ENCODE measurements around the gene PTPN3. TPM values are rescaled to one million over a fixed set of nuclear protein-coding genes. Genes with fewer than 3 reads are reported as not detected.
"Not testable (repeated sequence)": the region's sequence is repeated elsewhere in the genome, so short reads cannot be mapped to it uniquely, and the experiment has no call there.

The PTPN3 gene
- polyA plus RNA-seq, 2 of the 4 experiments (the other 2 are of a cell fraction), result 8.9 to 20.3 TPM

DNA sequence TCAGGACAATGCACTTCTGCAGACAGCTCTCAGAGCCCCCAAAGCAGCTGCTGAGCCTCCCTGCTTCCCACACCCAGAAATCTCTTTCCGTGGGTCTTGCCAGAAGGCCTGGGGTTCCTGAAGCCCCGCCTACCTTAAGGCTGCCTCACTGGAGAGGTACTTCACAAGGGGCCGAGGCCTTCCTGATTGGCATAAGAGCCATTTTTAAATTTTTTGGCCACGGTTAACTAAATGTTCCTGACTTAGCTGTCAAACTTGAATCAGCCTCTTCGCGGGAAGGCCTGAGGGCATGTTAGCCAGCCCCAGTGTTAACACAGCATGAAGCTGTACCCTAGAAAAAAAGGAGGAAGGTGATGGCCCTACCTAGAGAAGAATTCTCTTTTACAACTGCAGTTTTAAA is 156.5 kb downstream of the PTPN3 start:
- Histone ChIP-seq H3K4me2 (no peak overlapping the region), H3K9me3 (no peaks in the 10 kb centered on the region), H3K4me1 (no peaks in the 10 kb centered on the region), H3K4me3 (no peak overlapping the region), H3K27ac (no peak overlapping the region)
- 72% methylated on average over 6 of the region's 6 CpGs for WGBS (ENCODE audit: missing lambda C conversion rate)
- POLR2A ChIA-PET, result no interaction called here
- no peak for TF ChIP-seq CBX2 (IDR thresholded peaks at IDR 0.05; ENCODE audit: borderline replicate concordance, low read depth)
- no peak for TF ChIP-seq JUN (IDR thresholded peaks at IDR 0.05)
- TF ChIP-seq HOXA7 (CRISPR knock-in tag; IDR thresholded peaks at IDR 0.05), result no peak
- TF ChIP-seq MAZ (IDR thresholded peaks at IDR 0.05; ENCODE audit: borderline replicate concordance, low read depth, low read length), result no peak
- TF ChIP-seq CHD4 (IDR thresholded peaks at IDR 0.05; ENCODE audit: borderline replicate concordance), result no peak
- TF ChIP-seq, protein P1, sequence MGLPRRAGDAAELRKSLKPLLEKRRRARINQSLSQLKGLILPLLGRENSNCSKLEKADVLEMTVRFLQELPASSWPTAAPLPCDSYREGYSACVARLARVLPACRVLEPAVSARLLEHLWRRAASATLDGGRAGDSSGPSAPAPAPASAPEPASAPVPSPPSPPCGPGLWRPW (IDR thresholded peaks at IDR 0.05), result no peak
- no peak for TF ChIP-seq POLR2AphosphoS2 (conservative IDR thresholded peaks at IDR 0.05; ENCODE audit: low read length)
- no peak for TF ChIP-seq TFCP2L1 (CRISPR knock-in tag; IDR thresholded peaks at IDR 0.05)
- TF ChIP-seq CBX8 (IDR thresholded peaks at IDR 0.05), result no peak
- FAIRE-seq (no peak), ATAC-seq (no peak), DNase-seq (ENCODE audit: low read depth in 1 of 2, low spot score in 1 of 2) (no peak)
- CTCF ChIA-PET, result interaction anchor here (1.0 to 2.8 kb wide), 4 partner anchors 14 to 158 kb away, joined by 3 to 10 read pairs (median 4); no protein-coding TSS in a partner anchor

DNA sequence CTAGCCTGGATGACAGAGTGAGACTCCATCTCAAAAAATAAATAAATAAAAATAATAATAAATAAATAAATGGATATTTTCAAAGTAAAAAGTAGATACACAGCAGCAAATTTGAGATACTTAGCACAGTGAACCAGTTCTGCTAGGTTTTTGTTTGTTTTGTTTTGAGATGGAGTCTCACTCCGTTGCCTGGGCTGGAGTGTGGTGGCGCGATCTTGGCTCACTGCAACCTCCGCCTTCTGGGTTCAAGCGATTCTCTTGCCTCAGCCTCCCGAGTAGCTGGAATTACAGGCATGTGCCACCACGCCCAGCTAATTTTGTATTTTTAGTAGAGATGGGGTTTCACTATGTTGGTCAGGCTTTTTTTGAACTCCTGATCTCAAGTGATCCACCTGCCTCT is 157.1 kb downstream of the PTPN3 start:
- FAIRE-seq; POLR2A ChIA-PET; DNase-seq (ENCODE audit: low read depth in 1 of 2, low spot score in 1 of 2); H3K4me2 ChIP-seq; H3K4me3 ChIP-seq; H3K9me3 ChIP-seq; H3K4me1 ChIP-seq; ATAC-seq; H3K27ac ChIP-seq: not testable (repeated sequence)
- CTCF ChIA-PET, result interaction anchor here (0.7 to 2.8 kb wide), 4 partner anchors 11 to 1458 kb away, joined by 3 to 10 read pairs (median 4); no protein-coding TSS in a partner anchor
- WGBS (ENCODE audit: missing lambda C conversion rate), result 85% methylated on average over 7 of the region's 7 CpGs

DNA sequence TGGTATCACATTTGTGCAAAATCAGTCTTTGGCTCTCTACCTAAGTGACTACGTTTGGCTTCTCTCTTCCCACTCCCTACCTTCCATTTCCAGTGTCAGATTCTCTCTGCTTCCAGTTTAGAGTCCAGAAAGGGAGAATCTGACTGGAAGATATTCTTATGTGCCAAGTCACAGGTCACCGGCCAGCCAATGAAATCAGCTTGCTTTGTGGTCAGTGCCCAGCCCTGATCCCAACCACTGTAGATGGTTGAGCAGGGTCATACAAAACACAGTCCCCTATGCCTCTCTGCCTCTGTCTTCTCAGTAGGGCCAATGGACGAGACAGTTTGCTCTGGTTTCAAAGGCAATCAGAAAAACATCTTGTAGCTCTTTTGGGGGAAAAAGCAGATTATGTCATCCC is 161.7 kb downstream of the PTPN3 start:
- FAIRE-seq (no peak), DNase-seq (ENCODE audit: low read depth in 1 of 2, low spot score in 1 of 2) (no peak), ATAC-seq (peak in 1 of 2 experiments; percentile 36; a peak in 3 of 6 replicates)
- Histone ChIP-seq H3K27ac (no peak overlapping the region), H3K4me3 (no peak overlapping the region), H3K4me2 (no peak overlapping the region), H3K4me1 (no peaks in the 10 kb centered on the region), H3K9me3 (no peaks in the 10 kb centered on the region)
- WGBS (ENCODE audit: missing lambda C conversion rate), result 59% methylated on average over 3 of the region's 3 CpGs
- ChIA-PET CTCF (interaction anchor here (0.8 to 1.1 kb wide), 3 partner anchors 9 to 114 kb away, joined by 3 to 4 read pairs (median 3); no protein-coding TSS in a partner anchor), POLR2A (no interaction called here)
- no peak for TF ChIP-seq JUNB (IDR thresholded peaks at IDR 0.05)
- no peak for TF ChIP-seq TP53 (CRISPR knock-in tag; IDR thresholded peaks at IDR 0.05)
- TF ChIP-seq SMC3 (IDR thresholded peaks at IDR 0.05), result no peak
- TF ChIP-seq, protein P2, sequence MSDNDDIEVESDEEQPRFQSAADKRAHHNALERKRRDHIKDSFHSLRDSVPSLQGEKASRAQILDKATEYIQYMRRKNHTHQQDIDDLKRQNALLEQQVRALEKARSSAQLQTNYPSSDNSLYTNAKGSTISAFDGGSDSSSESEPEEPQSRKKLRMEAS (IDR thresholded peaks at IDR 0.05), result no peak
- TF ChIP-seq MAZ (IDR thresholded peaks at IDR 0.05; ENCODE audit: borderline replicate concordance, low read depth, low read length), result no peak
- TF ChIP-seq RNF2 (IDR thresholded peaks at IDR 0.05; ENCODE audit: borderline replicate concordance, low read depth), result no peak
- no peak for TF ChIP-seq ZNF302 (CRISPR knock-in tag; IDR thresholded peaks at IDR 0.05)
- no peak for TF ChIP-seq NFE2L2 (conservative IDR thresholded peaks at IDR 0.05; ENCODE audit: low read length)
- no peak for TF ChIP-seq ESRRA (IDR thresholded peaks at IDR 0.05; ENCODE audit: borderline replicate concordance, low read length)

DNA sequence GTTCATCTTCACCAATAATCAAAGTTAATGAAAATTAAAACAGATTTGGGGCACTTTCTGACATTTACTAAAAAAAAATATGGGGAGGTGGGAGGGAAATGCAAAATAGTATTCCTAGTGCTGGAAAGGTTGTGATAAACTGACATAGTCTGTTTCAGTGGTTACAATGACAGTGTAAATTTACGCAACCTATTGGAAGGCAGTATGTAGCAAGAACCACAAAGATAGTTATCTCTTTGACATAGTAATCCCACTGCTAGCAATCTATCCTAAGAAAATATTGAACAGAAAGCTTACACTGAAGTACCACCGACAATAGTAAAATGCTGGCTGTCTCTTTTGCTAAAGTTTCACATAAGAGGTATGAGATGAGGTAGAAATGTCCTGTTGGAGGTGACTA is 162.2 kb downstream of the PTPN3 start:
- no peak for ATAC-seq
- no peak for TF ChIP-seq CBX8 (IDR thresholded peaks at IDR 0.05)
- TF ChIP-seq, protein P3, sequence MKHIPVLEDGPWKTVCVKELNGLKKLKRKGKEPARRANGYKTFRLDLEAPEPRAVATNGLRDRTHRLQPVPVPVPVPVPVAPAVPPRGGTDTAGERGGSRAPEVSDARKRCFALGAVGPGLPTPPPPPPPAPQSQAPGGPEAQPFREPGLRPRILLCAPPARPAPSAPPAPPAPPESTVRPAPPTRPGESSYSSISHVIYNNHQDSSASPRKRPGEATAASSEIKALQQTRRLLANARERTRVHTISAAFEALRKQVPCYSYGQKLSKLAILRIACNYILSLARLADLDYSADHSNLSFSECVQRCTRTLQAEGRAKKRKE (CRISPR knock-in tag; IDR thresholded peaks at IDR 0.05; ENCODE audit: low read depth), result no peak
- TF ChIP-seq HOXB13 (CRISPR knock-in tag; IDR thresholded peaks at IDR 0.05; ENCODE audit: low read depth), result no peak
- TF ChIP-seq SMC3 (IDR thresholded peaks at IDR 0.05), result no peak
- TF ChIP-seq EHMT2 (IDR thresholded peaks at IDR 0.05; ENCODE audit: low read depth), result no peak
- TF ChIP-seq, protein P4, sequence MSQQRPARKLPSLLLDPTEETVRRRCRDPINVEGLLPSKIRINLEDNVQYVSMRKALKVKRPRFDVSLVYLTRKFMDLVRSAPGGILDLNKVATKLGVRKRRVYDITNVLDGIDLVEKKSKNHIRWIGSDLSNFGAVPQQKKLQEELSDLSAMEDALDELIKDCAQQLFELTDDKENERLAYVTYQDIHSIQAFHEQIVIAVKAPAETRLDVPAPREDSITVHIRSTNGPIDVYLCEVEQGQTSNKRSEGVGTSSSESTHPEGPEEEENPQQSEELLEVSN (IDR thresholded peaks at IDR 0.05; ENCODE audit: borderline replicate concordance, low read depth), result no peak
- no peak for TF ChIP-seq FOSB (CRISPR knock-in tag; IDR thresholded peaks at IDR 0.05)
- no peak for TF ChIP-seq RNF2 (IDR thresholded peaks at IDR 0.05; ENCODE audit: borderline replicate concordance, low read depth)
- no peak for TF ChIP-seq TP53 (CRISPR knock-in tag; IDR thresholded peaks at IDR 0.05)
- TF ChIP-seq, protein P1 (IDR thresholded peaks at IDR 0.05), result no peak
- no peak for TF ChIP-seq BHLHE40 (IDR thresholded peaks at IDR 0.05; ENCODE audit: low read depth, low read length)
- TF ChIP-seq EHF (CRISPR knock-in tag; IDR thresholded peaks at IDR 0.05), result no peak
- 88% methylated on average over 2 of the region's 2 CpGs for WGBS (ENCODE audit: missing lambda C conversion rate)
- no peak for DNase-seq (ENCODE audit: low read depth in 1 of 2, low spot score in 1 of 2)
- no peak for FAIRE-seq
- ChIA-PET POLR2A (no interaction called here), CTCF (interaction anchor here (1.0 to 1.1 kb wide), 2 partner anchors 76 to 114 kb away, joined by 3 read pairs; no protein-coding TSS in a partner anchor)
- no peaks in the 10 kb centered on the region for H3K4me1 ChIP-seq
- no peak overlapping the region for H3K4me3 ChIP-seq
- H3K4me2 ChIP-seq, result no peak overlapping the region
- no peaks in the 10 kb centered on the region for H3K9me3 ChIP-seq
- no peak overlapping the region for H3K27ac ChIP-seq
